GM12875 (cell line): ENCODE data around the gene ABCA12.

Experiments used
- H3K4me3 ChIP-seq: one replicate; pipeline ENCODE4 v1.5.1; 2011; ENCODE audit warnings: low read depth, low read length, control low read depth
- TF ChIP-seq, protein P1 (sequence below): IDR thresholded peaks from 2 replicates; pipeline ENCODE4 v1.5.1; 2011; ENCODE audit warnings: low read depth, mild to moderate bottlenecking, control low read depth, inconsistent platforms, low read length, moderate library complexity, borderline replicate concordance; ENCODE audit not compliant: insufficient read depth

Gene ABCA12

DNA sequence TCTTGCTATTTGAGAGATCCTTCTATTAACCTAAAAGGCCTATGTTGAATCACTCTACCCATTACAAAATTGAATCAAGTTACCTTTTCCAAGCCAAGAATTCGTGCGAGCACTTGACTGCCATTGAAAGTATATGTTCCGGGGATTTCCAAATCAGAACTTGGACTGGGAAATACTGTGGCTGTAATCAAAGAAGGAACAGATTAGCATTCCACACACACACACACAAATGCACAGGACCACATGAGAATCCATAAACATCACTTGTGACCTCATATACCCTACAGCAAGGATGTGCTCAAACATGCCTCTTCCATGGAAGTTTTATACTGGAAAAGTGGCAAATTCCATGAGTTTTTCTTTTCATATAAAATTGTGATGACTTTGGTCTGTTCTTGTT is 86.0 kb downstream of the ABCA12 start:
- H3K4me3 ChIP-seq = no peak overlapping the region
- TF ChIP-seq, protein P1, sequence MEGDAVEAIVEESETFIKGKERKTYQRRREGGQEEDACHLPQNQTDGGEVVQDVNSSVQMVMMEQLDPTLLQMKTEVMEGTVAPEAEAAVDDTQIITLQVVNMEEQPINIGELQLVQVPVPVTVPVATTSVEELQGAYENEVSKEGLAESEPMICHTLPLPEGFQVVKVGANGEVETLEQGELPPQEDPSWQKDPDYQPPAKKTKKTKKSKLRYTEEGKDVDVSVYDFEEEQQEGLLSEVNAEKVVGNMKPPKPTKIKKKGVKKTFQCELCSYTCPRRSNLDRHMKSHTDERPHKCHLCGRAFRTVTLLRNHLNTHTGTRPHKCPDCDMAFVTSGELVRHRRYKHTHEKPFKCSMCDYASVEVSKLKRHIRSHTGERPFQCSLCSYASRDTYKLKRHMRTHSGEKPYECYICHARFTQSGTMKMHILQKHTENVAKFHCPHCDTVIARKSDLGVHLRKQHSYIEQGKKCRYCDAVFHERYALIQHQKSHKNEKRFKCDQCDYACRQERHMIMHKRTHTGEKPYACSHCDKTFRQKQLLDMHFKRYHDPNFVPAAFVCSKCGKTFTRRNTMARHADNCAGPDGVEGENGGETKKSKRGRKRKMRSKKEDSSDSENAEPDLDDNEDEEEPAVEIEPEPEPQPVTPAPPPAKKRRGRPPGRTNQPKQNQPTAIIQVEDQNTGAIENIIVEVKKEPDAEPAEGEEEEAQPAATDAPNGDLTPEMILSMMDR = no peak

- TF ChIP-seq, protein P1 = no peak
Measured at GRCh38 chr2:215049341-215049740, 89.1 kb downstream of the ABCA12 start.

DNA sequence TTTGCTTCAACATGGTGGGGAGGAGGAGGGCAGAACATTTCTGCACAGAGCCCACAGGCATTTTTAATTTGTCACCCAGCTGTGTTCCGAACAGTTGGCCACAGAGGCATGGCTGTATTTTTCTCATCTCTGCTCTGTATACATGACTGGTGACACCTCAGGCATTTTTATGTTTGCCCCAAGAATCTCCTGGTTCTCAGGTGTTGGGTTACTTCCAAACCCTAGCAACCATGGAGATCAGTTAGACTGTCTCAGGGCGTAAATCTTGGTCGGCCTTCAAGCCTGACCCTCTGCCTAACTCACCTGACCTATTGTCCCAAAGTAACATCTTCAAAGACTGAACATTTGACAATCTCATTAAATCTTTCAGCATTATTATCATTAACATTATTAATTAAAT is 100.0 kb downstream of the ABCA12 start:
- H3K4me3 ChIP-seq = no peak overlapping the region

More at GRCh38 chr2:215049341-215049740, 89.1 kb downstream of the ABCA12 start:
- H3K4me3 ChIP-seq = no peak overlapping the region

GRCh38 chr2:215036314-215036713 is 102.1 kb downstream of the ABCA12 start:
- H3K4me3 ChIP-seq = no peak overlapping the region
- TF ChIP-seq, protein P1 = no peak

More for the DNA sequence above, 100.0 kb downstream of the ABCA12 start:
- TF ChIP-seq, protein P1 = no peak

- TF ChIP-seq, protein P1 = no peak
- no peak overlapping the region for H3K4me3 ChIP-seq
Measured at GRCh38 chr2:215034154-215034553, 104.3 kb downstream of the ABCA12 start.

DNA sequence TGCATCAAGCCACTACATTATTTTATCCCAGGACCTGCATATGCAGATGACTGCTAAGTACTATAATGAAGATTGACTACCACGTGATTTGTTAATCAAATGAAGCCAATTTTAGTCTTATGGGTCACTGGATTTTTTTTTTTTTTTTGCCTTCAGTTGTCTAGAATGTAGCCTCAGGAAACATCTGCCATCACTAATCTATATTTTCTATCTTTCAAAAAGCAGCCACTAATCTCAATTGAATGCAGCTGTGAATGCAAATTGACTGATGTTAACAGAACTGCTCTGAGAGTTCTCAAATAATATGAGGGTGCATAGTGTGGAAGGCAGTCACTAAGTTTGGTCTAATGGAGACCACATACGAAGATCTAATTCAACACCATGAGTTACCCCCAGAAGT is 106.3 kb downstream of the ABCA12 start:
- H3K4me3 ChIP-seq = no peak overlapping the region
- TF ChIP-seq, protein P1 = no peak

DNA sequence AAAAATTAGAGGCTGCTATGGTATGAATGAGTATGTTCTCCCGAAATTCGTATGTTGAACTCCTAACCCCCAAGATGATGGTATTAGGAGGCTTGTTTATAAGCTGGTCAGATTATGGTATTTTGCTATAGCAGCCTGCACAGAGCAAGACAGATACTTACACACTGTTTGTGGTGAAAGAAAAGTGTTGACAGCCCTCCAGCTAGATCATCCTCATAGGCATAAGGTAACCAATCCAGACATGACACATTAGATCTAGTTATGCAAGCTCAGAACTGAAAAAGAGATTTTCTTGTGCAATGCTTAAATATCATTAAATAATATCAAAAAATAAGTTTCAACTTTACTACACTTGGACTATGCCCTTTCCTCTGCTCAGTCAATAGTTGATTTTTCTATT is 107.1 kb downstream of the ABCA12 start:
- no peak overlapping the region for H3K4me3 ChIP-seq
- TF ChIP-seq, protein P1 = no peak
